CD4-positive, alpha-beta T cell treated with Interleukin-17A for 1 hour (primary cell): ENCODE data around the gene DAB1.

Experiments
- DNase-seq: peaks from one replicate; pipeline ENCODE4 v3.0.0-alpha.2; 2020

The DAB1 gene

GRCh38 chr1:56967355-56967754, 456.5 kb downstream of the DAB1 start:
- DNase-seq, result no peak

- DNase-seq, result no peak
Measured at GRCh38 chr1:56966698-56966999, 457.2 kb downstream of the DAB1 start.

- no peak for DNase-seq
Measured at GRCh38 chr1:56965916-56966697, 457.8 kb downstream of the DAB1 start, which contains the start of gene C8B. Gene C8B (minus strand): TSS chr1:56966015. CDS start chr1:56965948, 67 bp downstream.

DNA sequence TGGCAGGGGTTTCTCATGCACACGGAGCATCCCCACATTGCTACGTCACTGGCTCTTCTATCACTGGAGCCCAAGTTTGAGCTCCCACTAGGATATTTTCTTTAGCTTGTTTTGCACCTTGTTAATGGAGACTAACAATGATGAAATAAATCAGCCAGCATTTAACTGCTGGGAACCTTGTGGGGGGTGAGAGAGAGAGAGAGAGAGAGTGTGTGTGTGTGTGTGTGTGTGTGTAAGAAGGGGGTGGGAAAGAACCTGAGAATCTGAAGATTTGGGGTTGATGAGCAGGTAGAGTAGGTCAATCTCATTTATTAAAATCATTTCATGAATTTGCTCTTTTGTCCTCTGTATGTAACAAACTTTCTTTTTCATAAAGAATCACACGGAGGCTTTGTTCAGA, 458.7 kb downstream of the DAB1 start:
- no peak for DNase-seq

DNA sequence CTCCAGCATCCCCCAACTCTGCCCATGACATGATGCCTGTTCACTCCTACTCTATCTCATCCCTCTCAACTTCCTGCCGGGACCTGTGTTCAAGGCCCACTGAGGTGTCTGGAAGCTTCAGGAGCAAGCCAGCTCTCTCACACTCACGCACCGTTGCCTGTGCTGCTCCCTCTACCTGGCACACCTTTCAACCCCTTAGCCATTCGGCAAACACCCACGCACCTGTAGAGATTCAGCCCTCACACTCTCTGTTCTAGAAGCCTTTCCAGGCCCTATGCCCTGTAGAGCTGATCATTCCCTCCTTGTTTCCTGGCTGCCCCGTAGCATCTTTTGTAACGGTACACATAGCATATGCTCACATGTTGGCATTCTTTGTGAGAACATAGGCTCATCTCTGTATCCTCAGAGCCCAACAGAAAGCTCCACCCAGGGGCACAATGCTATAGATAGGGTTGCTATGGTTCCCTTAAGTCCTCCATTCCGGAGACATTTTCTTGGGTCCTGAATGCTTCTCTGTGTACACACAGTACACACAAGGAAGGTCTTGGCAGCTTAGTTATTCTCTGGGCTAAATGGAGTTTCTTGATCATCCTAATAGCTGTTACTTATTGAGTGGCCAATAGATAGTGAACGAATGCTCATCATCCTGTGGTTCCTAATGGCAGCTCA, 459.4 kb downstream of the DAB1 start:
- DNase-seq, result no peak

- DNase-seq, result no peak
Measured at GRCh38 chr1:56963667-56964066, 460.2 kb downstream of the DAB1 start.

DNA sequence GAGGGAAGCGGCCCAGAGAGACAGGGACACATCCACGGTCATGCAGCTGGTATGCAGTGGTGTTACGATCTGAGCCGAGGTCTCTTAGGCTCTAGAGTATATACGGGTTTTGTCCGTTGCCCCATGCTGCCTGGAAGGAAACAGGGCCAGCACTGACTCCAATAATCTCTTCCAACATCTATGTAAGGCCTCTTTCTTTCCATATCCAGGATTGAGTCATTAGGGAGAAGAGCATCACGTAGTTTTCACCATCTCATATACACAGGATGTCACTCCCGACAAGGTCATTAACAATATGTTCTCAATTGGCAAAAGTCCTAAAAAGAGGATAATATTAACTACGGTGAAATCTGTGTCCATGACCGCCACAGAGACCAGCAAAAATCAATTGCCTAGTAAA, 462.4 kb downstream of the DAB1 start:
- no peak for DNase-seq

DNA sequence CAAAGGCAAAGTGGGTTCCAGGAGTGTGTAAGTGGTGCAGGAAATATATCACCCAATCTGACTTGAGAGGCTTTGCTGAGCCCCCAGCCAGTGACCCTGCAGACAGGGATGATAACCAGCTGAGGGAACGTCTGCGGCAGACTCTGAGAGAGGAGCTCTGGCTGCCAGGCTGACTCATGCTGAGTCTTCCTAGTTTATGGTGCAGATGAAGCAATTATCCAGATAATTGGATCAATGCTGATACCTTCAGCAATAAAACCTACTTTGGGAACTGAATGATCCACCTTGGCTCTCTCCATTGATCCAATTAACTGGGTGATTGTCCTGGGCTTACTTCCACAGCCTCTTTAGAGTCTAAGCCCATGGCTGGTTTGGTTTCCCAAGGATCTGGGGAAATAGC, 465.3 kb downstream of the DAB1 start:
- DNase-seq, result no peak

GRCh38 chr1:56957931-56958330, 465.9 kb downstream of the DAB1 start:
- no peak for DNase-seq

- no peak for DNase-seq
Measured at GRCh38 chr1:56954664-56955063, 469.2 kb downstream of the DAB1 start.

GRCh38 chr1:56953386-56953785, 470.5 kb downstream of the DAB1 start:
- no peak for DNase-seq

DNA sequence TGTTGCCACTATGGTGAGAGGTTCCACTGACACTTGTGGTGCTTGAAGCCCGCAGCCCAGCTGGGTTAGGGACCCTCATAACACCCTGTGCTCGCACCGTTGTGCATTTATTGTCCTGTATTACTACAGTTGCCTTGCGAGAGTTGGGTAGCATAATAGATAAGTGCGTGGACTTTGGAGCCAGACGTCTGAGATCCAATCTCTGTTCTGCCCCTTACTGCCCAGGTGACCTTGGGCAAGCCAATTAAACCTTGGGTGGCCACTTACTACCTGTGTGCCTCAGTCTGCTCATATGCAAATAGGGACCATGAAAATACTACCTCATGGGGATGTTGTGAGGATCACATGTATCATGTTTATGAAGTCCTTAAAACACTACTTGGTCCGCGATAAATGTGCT, 471.4 kb downstream of the DAB1 start:
- no peak for DNase-seq

- no peak for DNase-seq
Measured at GRCh38 chr1:56948403-56949023, 475.3 kb downstream of the DAB1 start.
